ENCODE measurements around the gene UST.
"Not testable (repeated sequence)": the region's sequence is repeated elsewhere in the genome, so short reads cannot be mapped to it uniquely, and the experiment has no call there.

The UST gene

DNA sequence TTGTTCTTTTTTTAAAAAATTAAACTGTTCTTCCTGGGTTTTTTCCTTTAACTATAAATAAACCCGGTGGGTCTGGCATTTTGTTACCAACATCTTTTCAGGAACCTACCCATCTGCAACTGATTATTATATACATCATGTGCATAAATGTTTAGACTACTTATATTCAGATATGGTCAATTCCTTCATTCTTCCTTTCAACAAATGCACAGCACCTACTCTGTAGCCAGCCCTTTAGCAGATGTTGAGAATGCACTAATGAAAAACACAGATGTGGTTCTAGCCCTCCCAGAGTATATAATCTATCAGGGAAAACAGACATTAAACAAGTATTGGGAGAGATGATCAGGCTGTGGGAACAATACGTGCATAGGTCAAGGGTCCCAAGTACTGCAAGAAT lies 237.1 kb downstream of the UST start:
- no peak for DNase-seq

DNA sequence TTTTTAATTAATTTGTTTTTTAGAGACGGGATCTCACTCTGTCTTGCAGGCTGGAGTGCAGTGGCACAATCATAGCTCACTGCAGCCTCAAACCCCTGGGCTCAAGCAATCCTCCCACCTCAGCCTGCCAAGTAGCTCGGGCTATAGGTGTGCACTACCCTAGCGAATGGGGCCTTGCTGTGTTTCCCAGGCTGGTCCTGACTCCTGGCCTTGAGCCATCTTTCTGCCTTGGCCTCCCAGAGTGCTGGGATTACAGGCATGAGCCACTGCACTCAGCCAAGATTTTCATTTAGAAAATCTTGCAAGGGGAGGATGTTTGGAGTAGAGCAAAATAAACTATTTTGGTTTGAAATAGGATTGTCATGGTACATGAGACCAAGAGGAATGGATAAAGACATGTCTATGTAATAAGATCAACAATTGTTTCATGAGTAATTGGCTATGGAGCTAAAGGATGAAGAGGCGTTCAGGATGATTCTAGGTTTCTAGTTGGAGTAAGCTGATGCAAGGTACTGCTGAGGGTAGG lies 237.8 kb downstream of the UST start:
- DNase-seq = no peak

DNA sequence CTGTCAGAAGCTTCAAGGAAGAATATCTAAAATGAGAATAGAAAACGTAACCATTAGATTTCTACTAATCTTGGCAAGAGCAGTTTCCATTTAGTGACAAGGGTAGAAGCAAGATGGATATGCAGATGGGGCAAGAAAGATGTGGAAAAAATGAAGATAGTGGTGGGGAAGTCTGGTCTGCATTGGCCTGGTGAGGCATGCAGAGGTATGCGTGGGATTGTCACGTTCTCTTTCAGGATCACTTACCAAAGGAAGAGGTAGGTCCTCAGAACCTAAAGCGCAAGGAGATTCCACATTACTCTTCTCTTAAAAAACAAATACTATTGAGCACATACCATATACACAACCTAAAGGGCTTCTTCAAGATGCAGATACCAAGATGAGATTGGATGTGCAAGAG lies 238.7 kb downstream of the UST start:
- DNase-seq = no peak

DNA sequence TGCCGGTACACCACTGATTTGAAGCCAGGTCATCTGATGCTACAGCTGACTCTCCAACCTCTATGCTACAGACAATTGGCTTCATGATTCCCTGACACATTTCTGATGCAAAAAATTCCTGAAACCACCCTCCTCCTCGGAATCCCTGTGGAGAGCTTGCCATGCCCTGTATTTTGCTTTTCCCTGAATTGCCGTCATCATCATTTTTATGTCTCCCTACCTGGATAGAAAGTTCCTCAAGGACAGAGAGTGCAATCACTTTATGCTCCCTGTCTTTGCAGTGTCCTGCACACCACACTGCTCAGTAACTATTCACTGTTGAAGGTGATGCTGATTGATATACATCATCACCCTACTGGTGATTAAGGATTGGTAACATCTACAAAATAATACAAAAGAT lies 239.8 kb downstream of the UST start:
- no peak for DNase-seq

DNA sequence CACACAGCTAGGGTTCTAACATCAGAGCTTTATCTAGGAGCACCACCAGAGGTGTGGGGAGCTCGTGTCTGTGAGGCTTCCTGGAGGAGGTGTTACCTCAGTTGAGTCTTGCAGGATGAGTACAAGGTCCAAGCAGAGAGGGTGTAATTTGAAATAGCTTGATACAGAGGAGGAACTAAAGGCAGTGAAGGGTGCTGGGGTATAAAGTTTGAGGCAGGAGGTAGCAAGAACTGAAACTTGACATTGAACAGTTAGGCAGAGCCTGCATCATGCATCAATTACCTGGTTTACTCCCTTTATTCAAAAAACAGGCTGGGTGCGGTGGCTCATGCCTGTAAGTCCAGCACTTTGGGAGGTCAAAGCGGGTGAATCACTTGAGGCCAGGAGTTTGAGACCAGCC lies 241.2 kb downstream of the UST start:
- no peak for DNase-seq

DNA sequence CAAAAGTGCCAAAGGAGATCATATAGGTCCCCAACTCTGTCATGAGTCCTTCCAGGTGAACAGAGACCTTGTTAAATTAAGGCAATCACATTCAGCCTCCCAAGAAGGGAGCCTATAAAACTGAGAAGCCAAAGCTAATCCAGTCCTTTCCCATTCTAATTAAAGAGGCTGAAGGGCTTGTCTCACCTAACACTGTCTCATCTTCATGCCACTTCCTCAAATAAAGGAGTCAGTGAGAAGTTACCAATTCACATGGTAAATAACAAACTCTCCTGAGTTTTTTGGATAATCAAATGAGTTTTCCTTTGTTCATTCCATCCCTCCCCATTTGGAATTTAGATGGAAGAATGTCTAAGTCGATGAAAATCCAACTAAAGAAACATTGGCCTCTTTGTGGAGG lies 242.8 kb downstream of the UST start:
- DNase-seq = no peak

DNA sequence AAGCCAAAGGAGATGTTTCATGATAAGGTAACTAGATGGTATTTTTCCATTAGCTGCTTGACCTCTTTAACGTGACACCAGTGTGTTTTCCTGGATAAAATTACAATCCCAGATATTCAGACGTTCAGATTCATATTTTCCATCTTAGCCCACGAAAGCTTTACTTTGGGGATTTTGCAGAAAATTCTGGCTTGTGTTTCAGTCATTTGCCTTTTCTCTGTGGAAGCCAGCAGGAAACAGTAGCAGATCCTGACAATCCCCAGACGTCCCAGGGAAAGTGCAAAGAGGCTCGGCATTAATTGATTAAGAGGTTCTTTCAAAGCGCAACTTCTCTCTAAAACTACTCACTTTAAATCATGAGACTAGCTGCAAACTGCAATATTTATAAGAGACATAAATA lies 243.6 kb downstream of the UST start:
- DNase-seq = no peak

DNA sequence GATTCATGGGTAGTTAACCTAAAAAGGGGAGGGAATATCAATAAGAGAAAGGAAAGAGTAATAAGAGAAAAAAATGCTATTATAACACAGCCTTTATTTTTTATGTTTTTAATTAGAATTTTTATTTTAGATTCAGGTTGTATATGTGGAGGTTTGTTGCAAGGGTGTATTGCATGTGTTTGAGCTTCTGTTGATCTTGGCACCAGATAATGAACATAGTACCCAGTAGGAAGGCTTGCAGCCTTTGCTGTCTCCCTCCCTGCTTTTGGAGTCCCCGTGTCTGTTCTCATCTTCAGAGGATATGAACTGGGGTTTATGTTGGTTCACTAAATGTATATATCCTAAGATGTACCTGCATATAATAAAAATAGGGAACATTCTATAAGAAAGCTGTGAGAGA lies 250.0 kb downstream of the UST start:
- DNase-seq = no peak

DNA sequence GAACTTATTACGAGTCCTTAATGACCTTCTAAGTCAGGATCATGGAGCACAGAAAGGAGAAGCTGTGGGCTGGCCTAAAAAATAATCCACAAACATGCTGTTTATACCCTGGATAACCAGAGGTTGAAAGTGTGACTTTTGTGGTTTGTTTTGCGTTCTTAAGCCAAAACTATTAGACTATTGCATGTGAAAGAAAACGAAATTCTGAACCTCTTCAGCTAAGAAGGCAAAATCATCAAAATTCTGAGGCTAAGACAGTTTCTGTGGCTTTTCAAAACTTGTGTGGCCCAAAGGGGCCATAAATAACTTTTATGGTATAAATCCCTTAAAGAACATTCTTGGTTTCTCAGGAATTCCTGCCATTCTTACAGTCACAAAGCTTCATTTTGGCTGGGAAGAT lies 251.0 kb downstream of the UST start:
- DNase-seq = no peak

DNA sequence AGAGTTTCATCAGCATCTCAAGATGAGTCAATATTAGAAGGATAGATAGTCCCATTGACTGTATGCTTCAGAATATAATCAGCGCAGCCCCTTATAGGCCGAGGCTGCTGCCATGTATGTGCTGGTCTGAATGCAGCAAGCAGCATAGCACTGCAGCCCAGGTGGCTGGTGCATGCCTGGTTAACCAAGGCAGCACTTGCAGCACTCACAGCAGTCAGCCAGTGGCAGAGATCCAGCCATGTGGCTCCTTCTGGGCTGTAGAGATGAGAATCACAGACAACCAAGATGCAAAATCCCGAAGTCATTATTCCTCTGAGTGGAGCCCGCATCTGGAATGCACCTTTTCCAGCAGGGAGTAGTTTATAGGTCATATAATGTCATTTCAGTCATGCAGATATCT lies 251.9 kb downstream of the UST start:
- DNase-seq = no peak

DNA sequence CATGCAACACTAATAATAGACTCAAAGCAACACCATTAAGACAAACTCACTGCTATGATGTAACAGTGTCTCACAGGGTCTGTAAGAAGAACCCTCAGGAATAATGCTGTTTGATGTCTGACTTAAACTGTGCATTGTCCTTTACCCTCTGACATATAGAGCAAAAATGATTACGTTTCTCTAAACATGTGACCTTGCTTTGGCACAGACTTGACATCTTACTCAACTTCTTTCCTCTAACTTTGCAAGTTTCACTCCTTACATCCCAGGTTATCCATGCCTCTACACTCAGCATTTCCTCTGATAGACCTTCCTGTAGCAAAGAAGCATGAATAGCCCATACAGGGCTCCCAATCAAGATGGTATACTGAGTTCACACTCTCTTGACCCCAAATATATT lies 252.7 kb downstream of the UST start:
- DNase-seq = no peak

DNA sequence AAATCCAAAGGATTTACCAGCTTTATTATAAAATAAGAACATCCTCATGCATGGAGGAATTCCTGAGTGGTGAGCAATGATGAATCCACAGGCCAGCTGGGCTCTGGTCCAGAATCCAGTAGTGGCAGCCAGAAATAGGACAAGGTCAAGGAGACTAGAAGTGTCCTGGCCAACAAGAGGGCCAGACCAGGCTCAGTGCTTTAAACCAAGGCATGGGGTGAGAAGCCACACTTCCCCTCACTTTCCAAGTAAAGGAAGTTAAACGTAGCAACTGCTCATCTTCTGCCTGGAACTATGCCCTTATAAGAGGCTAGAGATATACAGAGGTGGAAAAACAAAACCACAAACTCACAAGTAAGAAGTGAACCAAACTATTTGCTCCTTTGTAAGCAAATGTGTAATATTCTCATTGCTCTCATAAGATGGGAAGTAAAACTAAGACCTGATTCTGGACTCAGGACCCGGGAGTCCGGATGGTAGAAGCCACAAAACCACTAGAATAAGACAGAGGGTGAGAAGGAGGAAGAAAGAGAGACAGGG lies 253.2 kb downstream of the UST start:
- DNase-seq = no peak

DNA sequence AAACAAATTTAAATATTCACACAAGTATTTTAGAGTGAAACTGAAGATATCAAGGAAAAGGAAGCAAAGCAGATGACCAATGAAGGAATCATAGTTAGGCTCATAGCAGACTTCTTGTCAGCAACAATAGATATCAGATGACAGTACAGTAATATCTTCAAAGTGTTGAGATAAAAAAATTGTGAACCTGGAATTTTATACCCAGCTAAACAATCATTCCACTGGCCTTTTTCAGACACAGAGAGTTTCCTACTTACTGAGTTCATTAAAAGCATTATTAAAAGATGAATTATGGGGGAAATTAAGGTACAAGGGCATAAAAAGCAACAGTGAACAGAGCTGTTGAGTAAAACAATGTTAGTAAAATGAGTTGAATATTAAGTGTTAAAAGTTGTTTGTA lies 254.6 kb downstream of the UST start:
- no peak for DNase-seq

DNA sequence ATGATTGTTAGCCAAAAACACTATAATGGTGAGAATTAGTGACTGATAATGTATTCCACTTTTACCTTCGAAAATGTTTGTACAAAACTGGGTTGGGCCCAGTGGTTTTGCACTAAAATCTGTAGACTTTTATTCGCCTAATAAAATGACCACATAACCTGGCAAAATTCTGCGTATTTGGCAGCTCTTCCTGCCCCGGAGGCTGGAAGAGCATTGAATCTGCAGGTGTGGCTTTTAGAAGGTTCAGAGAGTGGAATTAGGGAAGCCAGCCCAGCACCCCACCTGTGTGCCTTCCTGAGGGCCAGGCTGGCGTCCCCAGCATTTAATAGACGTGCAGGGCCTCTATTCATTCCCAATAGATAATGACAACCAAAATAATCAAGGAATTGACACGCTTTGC lies 256.7 kb downstream of the UST start:
- DNase-seq = no peak

DNA sequence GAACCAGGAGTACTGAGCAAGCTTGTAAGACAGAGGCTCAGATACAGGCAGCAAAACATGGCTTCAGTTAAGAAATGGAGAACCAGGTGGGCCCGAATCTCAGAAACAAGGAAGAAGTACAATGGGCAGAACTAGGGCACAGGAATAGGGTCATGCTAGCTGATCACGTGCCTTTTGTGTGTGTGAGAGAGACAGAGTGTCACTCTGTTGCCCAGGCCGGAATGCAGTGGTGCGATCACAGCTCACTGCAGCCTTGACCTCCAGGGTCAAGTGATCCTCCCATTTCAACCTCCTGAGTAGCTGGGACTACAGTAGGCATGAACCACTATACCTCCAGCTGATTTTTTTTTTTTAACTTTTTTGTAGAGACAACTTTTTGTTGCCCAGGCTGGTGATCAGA lies 257.8 kb downstream of the UST start:
- DNase-seq = no peak

DNA sequence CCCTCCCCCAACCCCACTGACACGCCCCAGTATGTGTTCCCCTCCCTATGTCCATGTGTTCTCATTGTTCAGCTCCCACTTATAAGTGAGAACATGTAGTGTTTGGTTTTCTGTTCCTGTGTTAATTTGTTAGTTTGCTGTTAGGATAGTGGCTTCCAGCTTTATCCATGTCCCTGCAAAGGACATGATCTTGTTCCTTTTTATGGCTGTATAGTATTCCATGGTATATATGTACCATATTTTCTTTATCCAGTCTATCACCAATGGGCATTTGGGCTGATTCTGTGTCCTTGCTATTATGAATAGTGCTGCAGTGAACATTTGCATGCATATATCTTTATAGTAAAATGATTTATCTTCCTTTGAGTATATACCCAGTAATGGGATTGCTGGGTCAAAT lies 259.4 kb downstream of the UST start:
- DNase-seq = not testable (repeated sequence)

DNA sequence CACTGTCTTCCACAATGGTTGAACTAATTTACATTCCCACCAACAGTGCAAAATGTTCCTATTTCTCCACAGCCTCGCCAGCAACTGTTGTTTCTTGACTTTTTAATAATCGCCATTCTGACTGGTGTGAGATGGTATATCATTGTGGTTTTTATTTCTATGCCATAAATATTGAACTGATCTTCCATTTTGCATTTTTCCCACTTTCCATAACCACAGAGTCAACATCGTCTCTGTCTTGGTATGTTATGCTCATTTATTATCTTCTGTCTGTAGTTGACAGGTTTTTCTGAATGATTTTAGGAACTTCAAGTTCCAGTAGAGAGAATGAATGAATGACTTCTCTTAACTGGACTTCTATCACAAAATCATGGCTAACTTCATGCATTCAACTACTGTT lies 259.8 kb downstream of the UST start:
- DNase-seq = no peak

DNA sequence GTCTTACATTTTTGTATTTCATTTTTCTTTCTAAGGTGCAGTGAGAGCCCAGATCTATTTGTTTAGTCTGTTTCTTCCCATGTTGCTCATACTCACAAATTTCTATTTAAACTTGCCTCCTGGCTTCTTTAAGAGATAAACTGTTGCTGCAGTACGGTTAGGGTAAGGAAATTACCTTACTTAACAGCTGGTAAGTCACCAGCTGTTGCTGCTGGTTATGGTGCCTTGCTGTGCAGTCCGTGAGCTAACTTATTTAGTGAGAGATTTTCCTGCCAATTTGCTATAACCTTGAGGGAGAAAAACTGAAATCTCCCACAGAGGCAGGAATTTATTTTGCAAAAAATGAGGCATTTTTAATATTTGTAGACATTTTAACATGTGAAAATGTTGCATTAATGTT lies 261.0 kb downstream of the UST start:
- no peak for DNase-seq

DNA sequence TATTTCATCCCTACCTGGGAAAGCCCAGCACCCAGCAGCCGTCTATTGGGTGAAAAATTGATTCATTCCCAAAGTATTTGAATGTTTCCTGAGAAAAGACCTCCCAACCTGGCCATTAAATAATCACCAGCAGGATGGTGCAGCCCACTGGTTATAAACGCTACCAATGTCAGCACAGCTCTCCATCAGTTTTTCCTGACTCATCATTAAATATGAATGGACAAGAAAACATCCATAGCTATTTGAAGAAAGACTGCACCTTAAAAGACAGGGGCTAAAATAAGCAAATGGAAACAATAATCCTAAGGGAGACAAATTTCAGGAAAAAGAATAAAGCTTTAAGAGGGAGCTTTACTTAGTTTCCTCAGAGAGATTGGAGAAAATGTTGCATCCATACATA lies 261.9 kb downstream of the UST start:
- no peak for DNase-seq

DNA sequence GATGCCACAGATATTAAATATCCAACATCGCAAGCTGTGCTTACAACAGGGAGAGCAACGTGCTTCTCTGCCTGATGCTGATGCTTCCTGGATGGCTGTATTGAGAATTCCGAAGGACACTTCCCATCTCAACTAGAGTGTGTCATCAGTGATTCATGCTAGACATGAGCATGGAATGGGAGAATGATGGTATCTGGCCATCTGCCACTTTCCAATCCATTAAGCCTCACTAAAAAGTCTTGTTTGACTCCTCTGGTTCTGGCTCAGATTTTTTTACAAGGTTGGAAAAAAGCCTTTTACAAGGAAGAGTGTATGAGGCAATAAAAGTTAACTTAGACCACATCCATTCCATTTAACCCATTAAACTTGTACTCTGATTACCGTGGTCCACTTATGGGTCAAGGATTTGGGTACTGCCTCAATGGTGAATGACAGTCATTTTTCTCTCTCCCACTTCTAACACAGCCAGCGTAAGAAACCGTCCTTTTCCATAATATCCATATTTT lies 265.3 kb downstream of the UST start:
- DNase-seq = no peak

DNA sequence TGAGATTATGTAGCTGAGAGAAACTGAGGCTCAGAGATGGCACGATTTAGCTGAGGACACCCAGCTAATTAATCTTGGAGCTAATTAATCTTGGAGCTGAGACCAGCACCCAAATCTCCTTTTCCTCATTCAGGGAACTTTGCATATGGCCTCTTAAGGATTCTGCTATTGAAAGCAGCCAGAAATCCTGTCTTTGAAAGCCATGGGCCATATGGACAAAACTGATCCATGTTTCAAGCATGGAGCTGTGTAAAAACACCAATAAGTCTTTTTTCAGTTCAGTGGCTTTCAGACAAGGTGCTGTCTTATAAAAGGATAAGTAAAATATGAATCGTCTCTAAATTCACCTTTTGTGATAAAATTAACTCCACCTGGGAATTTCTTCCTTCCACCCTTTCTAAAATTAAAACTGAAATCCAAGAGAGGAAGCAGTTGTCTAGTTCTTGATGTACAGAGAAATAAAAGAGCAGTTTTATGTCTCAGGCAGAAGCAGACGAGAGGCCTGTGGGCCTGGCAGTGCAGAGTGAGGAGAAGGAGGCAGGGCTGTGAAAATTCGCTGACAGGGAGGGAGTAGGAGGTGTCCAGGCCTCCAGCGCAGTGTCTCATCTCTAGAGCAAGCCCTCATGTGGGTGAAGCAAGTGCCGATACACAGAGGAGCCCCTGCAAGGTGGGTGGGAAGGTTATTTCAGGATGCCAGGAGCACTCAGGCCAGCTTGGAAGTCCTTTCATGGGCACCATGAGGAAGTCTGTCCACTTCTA lies 266.9 kb downstream of the UST start:
- DNase-seq = no peak

DNA sequence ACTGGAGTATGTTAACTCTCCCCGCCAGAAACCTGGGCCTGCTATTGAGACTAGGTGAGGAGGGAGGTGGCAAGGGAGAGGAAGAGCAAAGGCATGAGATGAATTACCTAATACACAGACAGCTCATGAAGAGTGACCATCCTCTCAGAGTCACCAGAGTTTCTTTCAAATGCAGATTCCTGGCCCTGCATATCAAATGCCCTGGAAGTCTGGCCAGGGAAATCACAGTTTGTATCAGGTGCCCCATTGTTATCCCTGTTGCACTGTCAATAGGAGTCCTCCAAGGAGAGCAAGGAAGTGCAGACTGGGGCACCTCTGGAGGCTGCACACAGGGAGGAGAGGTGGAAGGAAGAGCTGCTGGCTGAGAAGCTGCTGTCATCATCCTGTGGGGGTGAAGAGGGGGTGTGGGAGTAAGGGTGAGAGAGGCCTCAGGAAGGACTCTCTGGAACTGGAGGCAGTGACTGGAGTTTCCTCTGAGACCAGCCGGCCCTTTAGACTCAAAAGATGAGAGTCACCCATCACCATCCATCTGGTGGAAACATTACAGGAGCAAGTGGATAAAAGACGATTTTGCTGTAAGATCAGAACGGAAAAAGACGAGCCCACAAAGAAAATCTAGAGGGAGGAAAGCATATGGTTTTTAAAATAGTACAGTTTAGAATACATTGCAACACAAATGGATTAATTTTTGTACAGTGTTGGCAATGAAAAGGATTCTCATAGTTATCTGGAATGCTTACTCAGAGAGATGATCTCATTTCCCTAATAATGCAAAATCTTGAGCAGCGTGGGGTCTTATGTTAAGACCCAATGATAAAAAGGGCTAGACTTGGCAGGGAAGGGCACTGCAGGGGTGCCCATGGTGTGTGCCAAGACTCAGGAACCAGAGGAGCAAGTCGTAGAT lies 268.1 kb downstream of the UST start:
- no peak for DNase-seq

Data from NCI-H1436 (cell line).